Endothelial cell of umbilical vein (primary cell): ENCODE results near the gene MRTFA. TPM values are rescaled to one million over a fixed set of nuclear protein-coding genes. Genes with fewer than 3 reads are reported as not detected.

Experiments used
- BruUV-seq: library from RNA; stranded (reverse); fragments of 400-500 nt; replicated peaks from 2 replicates; lab custom pipeline; 2021; lab: Mats Ljungman, UMichigan
- CTCF ChIA-PET: fragments of 300-600, 350-600 bp; sonication (Branson Sonifier 250); formaldehyde crosslinking; loops from one replicate; lab custom pipeline; 2021; ENCODE audit warnings: antibody characterized with exemption, inconsistent platforms; lab: Charles Lee
- POLR2A ChIA-PET: fragments of 300-600, 350-600 bp; sonication (Branson Sonifier 250); formaldehyde crosslinking; loops from one replicate; lab custom pipeline; 2021; ENCODE audit warnings: antibody characterized with exemption, inconsistent platforms; lab: Charles Lee
- DNase-seq: peaks from one replicate; pipeline ENCODE4 v3.0.0-alpha.2; 2011; ENCODE audit warnings: low read depth, low spot score
- FAIRE-seq: peaks from 2 replicates; lab custom pipeline; 2011; peaks lifted over from hg19 to GRCh38; lab: Jason Lieb, UNC
- H2AFZ ChIP-seq: 2 replicates; pipeline ENCODE4 v1.6.0; 2012; ENCODE audit warnings: low read depth, low read length, control low read depth, inconsistent platforms
- H3K27ac ChIP-seq: 2 replicates; pipeline ENCODE4 v1.5.1; 2011; ENCODE audit warnings: low read depth, mild to moderate bottlenecking, control low read depth, low read length, moderate library complexity; ENCODE audit not compliant: insufficient read depth
- H3K27me3 ChIP-seq, 2 experiments: 2 replicates each; pipeline versions ENCODE4 v1.6.0 to v1.6.1; 2011; ENCODE audit warnings: low read length in 2 of 2, mixed read lengths in 1 of 2; ENCODE audit not compliant: control insufficient read depth in 2 of 2, insufficient read depth in 2 of 2
- H3K36me3 ChIP-seq, 2 experiments: 2 replicates in 1 of 2; 3 replicates in 1 of 2; pipeline ENCODE4 v1.5.1; 2011; ENCODE audit warnings: low read length in 2 of 2, mild to moderate bottlenecking in 1 of 2, moderate library complexity in 1 of 2; ENCODE audit not compliant: control insufficient read depth in 2 of 2, insufficient read depth in 2 of 2; ENCODE audit errors: extremely low read depth in 1 of 2
- H3K4me1 ChIP-seq: 3 replicates; pipeline ENCODE4 v1.5.1; 2011; ENCODE audit warnings: mild to moderate bottlenecking, low read length; ENCODE audit not compliant: control insufficient read depth, insufficient read depth; ENCODE audit errors: extremely low read depth
- H3K4me2 ChIP-seq: 2 replicates; pipeline ENCODE4 v1.6.1; 2011; ENCODE audit warnings: low read length, control low read depth, mixed read lengths; ENCODE audit not compliant: insufficient read depth
- H3K4me3 ChIP-seq, 3 experiments: fragments of 200-600 bp in 1 of 3; sonication (generic), shearing (Covaris generic) in 1 of 3; replicated peaks in 1 of 3; 2 replicates each; pipeline ENCODE4 v1.5.1; 2011 to 2016; ENCODE audit warnings: control low read depth in 3 of 3, low read length in 3 of 3, mild to moderate bottlenecking in 2 of 3, inconsistent platforms in 1 of 3, low read depth in 1 of 3, moderate library complexity in 1 of 3; ENCODE audit not compliant: insufficient read depth in 1 of 3
- H3K79me2 ChIP-seq: 2 replicates; pipeline ENCODE4 v1.6.0; 2012; ENCODE audit warnings: low read length, inconsistent platforms; ENCODE audit not compliant: control insufficient read depth, insufficient read depth
- H3K9ac ChIP-seq: replicated peaks from 2 replicates; pipeline ENCODE3; 2011; ENCODE audit warnings: low read length, control low read depth; ENCODE audit not compliant: insufficient read depth; ENCODE audit errors: extremely low read depth
- H3K9me1 ChIP-seq: replicated peaks from 3 replicates; pipeline ENCODE4 v1.6.0; 2011; ENCODE audit warnings: mild to moderate bottlenecking, low read length; ENCODE audit not compliant: control insufficient read depth, insufficient read depth; ENCODE audit errors: extremely low read depth
- H3K9me3 ChIP-seq: replicated peaks from 2 replicates; pipeline ENCODE4 v1.5.1; 2012; ENCODE audit warnings: low read length, inconsistent platforms; ENCODE audit not compliant: control insufficient read depth, insufficient read depth
- H4K20me1 ChIP-seq: replicated peaks from 2 replicates; pipeline ENCODE3; 2011; ENCODE audit warnings: mild to moderate bottlenecking, low read length; ENCODE audit not compliant: control insufficient read depth, insufficient read depth; ENCODE audit errors: extremely low read depth
- FOS ChIP-seq: IDR thresholded peaks from 2 replicates; pipeline ENCODE4 v1.6.1; 2011; ENCODE audit warnings: mild to moderate bottlenecking, low read length, moderate library complexity, borderline replicate concordance; ENCODE audit not compliant: insufficient read depth
- GATA2 ChIP-seq: IDR thresholded peaks from 2 replicates; pipeline ENCODE4 v1.7.0; 2011; ENCODE audit warnings: low read depth, mild to moderate bottlenecking, moderate library complexity, mixed read lengths, low read length; ENCODE audit not compliant: insufficient read length, insufficient read depth
- JUN ChIP-seq: IDR thresholded peaks from 2 replicates; pipeline ENCODE4 v1.6.1; 2011; ENCODE audit warnings: borderline replicate concordance, low read depth; ENCODE audit not compliant: insufficient read length, insufficient read depth
- MYC ChIP-seq: IDR thresholded peaks from one replicate; pipeline ENCODE4 v1.6.1; 2011; ENCODE audit warnings: mild to moderate bottlenecking, low read depth, low read length
- POLR2A ChIP-seq: IDR thresholded peaks from 2 replicates; pipeline ENCODE4 v1.6.1; 2012; ENCODE audit warnings: low read depth, mild to moderate bottlenecking, control low read depth, low read length
- POLR2AphosphoS5 ChIP-seq: IDR thresholded peaks from 2 replicates; pipeline ENCODE4 v1.6.1; 2012; ENCODE audit warnings: low read depth, mild to moderate bottlenecking, control low read depth, low read length, moderate library complexity; ENCODE audit not compliant: insufficient read depth
- dilution Hi-C: fragments of 300-500 bp; cut with MboI; formaldehyde crosslinking; loops from one replicate; pipeline ENCODE4 v1.15.0; 2019; ENCODE audit warnings: low sequenced_read_pairs; ENCODE audit not compliant: extremely low pct_ligation_motif_present
- intact Hi-C: fragments of 100-400 bp; cut with micrococcal nuclease; formaldehyde crosslinking; loops from one replicate; pipeline ENCODE4 v1.10.0; 2022
- polyA plus RNA-seq, 4 experiments: library from polyadenylated mRNA; depleted of rRNA in 3 of 4; stranded (reverse) in 3 of 4; unstranded in 1 of 4; fragments of >200 nt; gene quantifications; 2 replicates each; pipeline versions ENCODE4 v1.2.1 to v1.2.3, GENCODE V29; 2011 to 2012; ENCODE audit warnings: missing spikeins in 1 of 4
- total RNA-seq: library from RNA; stranded (reverse); gene quantifications from 2 replicates; pipeline ENCODE4 v1.2.3, GENCODE V29; 2021
- TF ChIP-seq, protein P1 (sequence below), 2 donors: IDR thresholded peaks; 1 replicate in 1 of 2; 2 replicates in 1 of 2; pipeline ENCODE4 v1.5.1; 2011; ENCODE audit warnings: low read length in 2 of 2, mild to moderate bottlenecking in 2 of 2, moderate library complexity in 2 of 2, control low read depth in 1 of 2, inconsistent platforms in 1 of 2, low read depth in 1 of 2; ENCODE audit not compliant: insufficient read depth in 1 of 2; ENCODE audit errors: extremely low read depth in 1 of 2

The MRTFA gene
- total and polyA plus RNA-seq, 2 donors (not counting 3 experiments of a cell fraction or from before 2014, with no cell fraction given): 13.6 to 44.1 TPM

DNA sequence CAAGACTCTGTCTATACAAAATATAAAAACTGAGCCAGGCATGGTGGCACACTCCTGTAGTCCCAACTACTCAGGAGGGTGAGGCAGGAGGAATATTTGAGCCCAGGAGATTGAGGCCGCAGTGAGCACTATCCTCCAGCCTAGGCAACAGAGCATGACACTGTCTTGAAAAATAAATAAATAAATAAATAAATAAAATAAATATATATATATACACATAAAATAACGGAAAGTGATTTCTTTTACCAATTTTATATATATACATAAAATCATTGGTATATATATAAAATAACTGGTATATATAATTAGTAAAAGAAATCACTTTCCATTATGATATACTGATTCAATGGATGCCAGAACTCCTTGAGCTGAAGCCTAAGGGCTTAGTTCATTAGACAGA, 91.8 kb downstream of the MRTFA start:
- H3K4me2 ChIP-seq: no peak overlapping the region
- no peak overlapping the region for H3K4me3 ChIP-seq
- no peak overlapping the region for H2AFZ ChIP-seq
- H3K9me1 ChIP-seq: peaks cover 3% of the 10 kb centered on the region
- FAIRE-seq (no peak), DNase-seq (no peak)
- dilution Hi-C loops: no loop called here
- H4K20me1 ChIP-seq: no peaks in the 10 kb centered on the region
- no peaks in the 10 kb centered on the region for H3K4me1 ChIP-seq
- H3K27me3 ChIP-seq: no peaks in the 10 kb centered on the region
- H3K36me3 ChIP-seq: no peaks in the 10 kb centered on the region
- TF ChIP-seq GATA2 (no peak), MYC (no peak), POLR2AphosphoS5 (no peak), JUN (no peak), POLR2A (no peak), FOS (no peak)
- TF ChIP-seq, protein P1, sequence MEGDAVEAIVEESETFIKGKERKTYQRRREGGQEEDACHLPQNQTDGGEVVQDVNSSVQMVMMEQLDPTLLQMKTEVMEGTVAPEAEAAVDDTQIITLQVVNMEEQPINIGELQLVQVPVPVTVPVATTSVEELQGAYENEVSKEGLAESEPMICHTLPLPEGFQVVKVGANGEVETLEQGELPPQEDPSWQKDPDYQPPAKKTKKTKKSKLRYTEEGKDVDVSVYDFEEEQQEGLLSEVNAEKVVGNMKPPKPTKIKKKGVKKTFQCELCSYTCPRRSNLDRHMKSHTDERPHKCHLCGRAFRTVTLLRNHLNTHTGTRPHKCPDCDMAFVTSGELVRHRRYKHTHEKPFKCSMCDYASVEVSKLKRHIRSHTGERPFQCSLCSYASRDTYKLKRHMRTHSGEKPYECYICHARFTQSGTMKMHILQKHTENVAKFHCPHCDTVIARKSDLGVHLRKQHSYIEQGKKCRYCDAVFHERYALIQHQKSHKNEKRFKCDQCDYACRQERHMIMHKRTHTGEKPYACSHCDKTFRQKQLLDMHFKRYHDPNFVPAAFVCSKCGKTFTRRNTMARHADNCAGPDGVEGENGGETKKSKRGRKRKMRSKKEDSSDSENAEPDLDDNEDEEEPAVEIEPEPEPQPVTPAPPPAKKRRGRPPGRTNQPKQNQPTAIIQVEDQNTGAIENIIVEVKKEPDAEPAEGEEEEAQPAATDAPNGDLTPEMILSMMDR (IDR thresholded peaks at IDR 0.05; ENCODE audit: extremely low read depth in 1 of 2, insufficient read depth in 1 of 2, low read depth in 1 of 2, low read length in 2 of 2): no peak
- H3K9me3 ChIP-seq: no peaks in the 10 kb centered on the region
- no peak overlapping the region for H3K27ac ChIP-seq
- ChIA-PET CTCF (no interaction called here), POLR2A (no interaction called here)
- peaks cover 13% of the 10 kb centered on the region for H3K79me2 ChIP-seq
- H3K9ac ChIP-seq: no peak overlapping the region
- intact Hi-C loops: no loop called here
- no TSS peak for BruUV-seq
